ENCODE results near the gene MTCL1.

Gene MTCL1

GRCh38 chr18:8694891-8695290 lies 10.5 kb upstream of the MTCL1 start:
- no peaks in the 10 kb centered on the region for H4K20me1 ChIP-seq (ENCODE audit: insufficient read depth, low read length)
- no peaks in the 10 kb centered on the region for H3K4me1 ChIP-seq (ENCODE audit: insufficient read depth, low read length)
- H3K9me3 ChIP-seq (ENCODE audit: insufficient read depth, low read length, severe bottlenecking): no peaks in the 10 kb centered on the region
- H2AFZ ChIP-seq (ENCODE audit: low read depth, low read length): no peak overlapping the region
- H3K4me3 ChIP-seq (ENCODE audit: low read depth in 1 of 2, low read length in 2 of 2): no peak overlapping the region
- no peak overlapping the region for H3K9ac ChIP-seq (ENCODE audit: low read depth, low read length)
- H3K27me3 ChIP-seq (ENCODE audit: insufficient read depth, low read length, poor library complexity): peaks cover 4% of the 10 kb centered on the region
- DNase-seq (no peak), ATAC-seq (ENCODE audit: insufficient read depth, low read depth) (no peak)
- no peaks in the 10 kb centered on the region for H3K36me3 ChIP-seq (ENCODE audit: insufficient read depth, low read length)
- no peak overlapping the region for H3K27ac ChIP-seq (ENCODE audit: low read length)
- no peak overlapping the region for H3K4me2 ChIP-seq (ENCODE audit: insufficient read depth, low read length)
- H3K79me2 ChIP-seq (ENCODE audit: insufficient read depth, low read length): no peaks in the 10 kb centered on the region
- TF ChIP-seq CTCF (IDR thresholded peaks at IDR 0.05; ENCODE audit: borderline replicate concordance, extremely low read depth, low read length, poor library complexity, severe bottlenecking): no peak
- no peak for TF ChIP-seq EZH2 (IDR thresholded peaks at IDR 0.05; ENCODE audit: borderline replicate concordance, low read depth, low read length, severe bottlenecking)

- Histone ChIP-seq H3K27ac (ENCODE audit: low read length) (no peak overlapping the region), H3K79me2 (ENCODE audit: insufficient read depth, low read length) (no peaks in the 10 kb centered on the region), H3K36me3 (ENCODE audit: insufficient read depth, low read length) (no peaks in the 10 kb centered on the region), H3K9me3 (ENCODE audit: insufficient read depth, low read length, severe bottlenecking) (no peaks in the 10 kb centered on the region), H4K20me1 (ENCODE audit: insufficient read depth, low read length) (no peaks in the 10 kb centered on the region), H2AFZ (ENCODE audit: low read depth, low read length) (no peak overlapping the region), H3K9ac (ENCODE audit: low read depth, low read length) (no peak overlapping the region), H3K4me1 (ENCODE audit: insufficient read depth, low read length) (no peaks in the 10 kb centered on the region), H3K27me3 (ENCODE audit: insufficient read depth, low read length, poor library complexity) (no peaks in the 10 kb centered on the region), H3K4me2 (ENCODE audit: insufficient read depth, low read length) (no peak overlapping the region), H3K4me3 (ENCODE audit: low read depth in 1 of 2, low read length in 2 of 2) (no peak overlapping the region)
- TF ChIP-seq CTCF (IDR thresholded peaks at IDR 0.05; ENCODE audit: borderline replicate concordance, extremely low read depth, low read length, poor library complexity, severe bottlenecking) (no peak), EZH2 (IDR thresholded peaks at IDR 0.05; ENCODE audit: borderline replicate concordance, low read depth, low read length, severe bottlenecking) (no peak)
- DNase-seq: no peak
- ATAC-seq (ENCODE audit: insufficient read depth, low read depth): no peak
Measured at GRCh38 chr18:8695932-8696517, 9.3 kb upstream of the MTCL1 start.

GRCh38 chr18:8696749-8697211 lies 8.6 kb upstream of the MTCL1 start:
- peak; percentile 92 for ATAC-seq (ENCODE audit: insufficient read depth, low read depth)
- Histone ChIP-seq H3K27me3 (ENCODE audit: insufficient read depth, low read length, poor library complexity) (no peaks in the 10 kb centered on the region), H3K9ac (ENCODE audit: low read depth, low read length) (no peak overlapping the region), H3K4me2 (ENCODE audit: insufficient read depth, low read length) (no peak overlapping the region), H3K36me3 (ENCODE audit: insufficient read depth, low read length) (no peaks in the 10 kb centered on the region), H3K4me3 (ENCODE audit: low read depth in 1 of 2, low read length in 2 of 2) (no peak overlapping the region), H3K9me3 (ENCODE audit: insufficient read depth, low read length, severe bottlenecking) (no peaks in the 10 kb centered on the region), H3K27ac (ENCODE audit: low read length) (no peak overlapping the region), H3K79me2 (ENCODE audit: insufficient read depth, low read length) (no peaks in the 10 kb centered on the region), H4K20me1 (ENCODE audit: insufficient read depth, low read length) (no peaks in the 10 kb centered on the region), H2AFZ (ENCODE audit: low read depth, low read length) (no peak overlapping the region), H3K4me1 (ENCODE audit: insufficient read depth, low read length) (no peaks in the 10 kb centered on the region)
- TF ChIP-seq EZH2 (IDR thresholded peaks at IDR 0.05; ENCODE audit: borderline replicate concordance, low read depth, low read length, severe bottlenecking) (no peak), CTCF (IDR thresholded peaks at IDR 0.05; ENCODE audit: borderline replicate concordance, extremely low read depth, low read length, poor library complexity, severe bottlenecking) (peak; percentile 87)
- peak; percentile 70 for DNase-seq
